HG03097 (cell line): ENCODE measurements around the gene UNKL.

Experiments used
- ATAC-seq: cut with Tn5 transposase; IDR thresholded peaks from one replicate; pipeline ENCODE4 v1.9.1; 2021; ENCODE audit not compliant: unreplicated experiment, low FRiP score

Gene UNKL

GRCh38 chr16:1407753-1408152 lies 6.8 kb downstream of the UNKL start:
- no peak for ATAC-seq

- no peak for ATAC-seq
These were observed 10.8 kb downstream of the UNKL start for GRCh38 chr16:1403733-1404132.

- ATAC-seq: no peak
These were observed 11.5 kb downstream of the UNKL start for GRCh38 chr16:1403036-1403435.

DNA sequence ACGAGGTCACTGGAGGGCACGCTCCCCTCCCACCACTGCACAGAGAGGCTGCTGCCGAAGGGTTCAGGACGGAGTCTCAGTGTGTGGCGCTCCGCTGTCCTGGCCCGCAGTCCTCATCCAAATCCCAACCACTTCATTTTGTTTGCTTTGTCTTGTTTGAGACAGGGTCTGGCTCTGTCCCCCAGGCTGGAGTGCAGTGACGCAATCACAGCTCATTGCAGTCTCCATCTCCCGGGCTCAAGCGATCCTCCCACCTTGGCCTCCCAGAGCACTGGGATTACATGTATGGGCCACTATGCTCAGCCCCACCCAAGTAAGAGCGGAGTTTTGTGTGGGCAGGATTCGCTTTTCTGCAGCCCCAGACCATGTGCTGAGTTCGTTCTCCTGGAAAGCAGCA lies 12.7 kb downstream of the UNKL start:
- no peak for ATAC-seq

- no peak for ATAC-seq
These were observed 13.3 kb downstream of the UNKL start for GRCh38 chr16:1401061-1401757.

DNA sequence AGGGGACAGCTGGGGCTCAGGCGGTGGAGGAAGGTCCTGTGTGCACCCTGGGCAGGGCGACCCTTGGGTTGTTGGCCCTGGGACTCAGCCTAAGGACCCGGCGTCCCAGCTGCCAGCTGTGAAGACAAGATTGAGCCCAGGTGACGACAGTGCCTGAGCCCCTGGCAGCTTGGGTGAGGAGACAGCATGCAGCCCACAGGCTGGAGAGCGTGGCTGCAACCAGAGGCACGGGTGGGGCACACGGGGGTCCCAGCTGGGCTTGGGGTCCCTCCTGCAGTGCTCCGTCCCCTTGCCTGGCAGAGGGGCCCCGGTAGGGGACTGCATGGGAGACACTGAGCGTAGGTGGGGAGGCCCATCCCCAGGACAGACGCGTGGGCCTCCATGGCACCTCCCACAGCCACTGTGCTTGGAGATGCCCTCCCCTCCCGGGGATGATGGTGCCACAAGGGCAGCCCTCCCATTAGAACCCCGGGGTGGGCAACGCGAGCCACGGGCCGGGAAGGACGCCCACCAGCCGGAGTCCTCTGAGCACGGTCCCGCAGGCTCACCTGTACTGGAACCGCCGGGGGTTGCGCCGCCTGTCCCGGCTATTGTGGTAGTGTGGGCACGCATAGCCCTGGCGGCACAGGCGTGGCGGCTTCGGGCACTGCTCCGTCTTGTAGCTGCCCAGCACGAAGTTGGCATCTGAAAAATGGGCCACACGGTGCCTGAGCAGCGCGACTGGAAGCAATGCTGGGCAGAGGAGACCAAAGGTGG lies 15.5 kb downstream of the UNKL start:
- ATAC-seq: no peak

- no peak for ATAC-seq
These were observed 16.2 kb downstream of the UNKL start for GRCh38 chr16:1398351-1398750.

GRCh38 chr16:1397779-1398178 lies 16.7 kb downstream of the UNKL start:
- ATAC-seq: no peak

GRCh38 chr16:1395444-1396031 lies 19.0 kb downstream of the UNKL start:
- no peak for ATAC-seq

DNA sequence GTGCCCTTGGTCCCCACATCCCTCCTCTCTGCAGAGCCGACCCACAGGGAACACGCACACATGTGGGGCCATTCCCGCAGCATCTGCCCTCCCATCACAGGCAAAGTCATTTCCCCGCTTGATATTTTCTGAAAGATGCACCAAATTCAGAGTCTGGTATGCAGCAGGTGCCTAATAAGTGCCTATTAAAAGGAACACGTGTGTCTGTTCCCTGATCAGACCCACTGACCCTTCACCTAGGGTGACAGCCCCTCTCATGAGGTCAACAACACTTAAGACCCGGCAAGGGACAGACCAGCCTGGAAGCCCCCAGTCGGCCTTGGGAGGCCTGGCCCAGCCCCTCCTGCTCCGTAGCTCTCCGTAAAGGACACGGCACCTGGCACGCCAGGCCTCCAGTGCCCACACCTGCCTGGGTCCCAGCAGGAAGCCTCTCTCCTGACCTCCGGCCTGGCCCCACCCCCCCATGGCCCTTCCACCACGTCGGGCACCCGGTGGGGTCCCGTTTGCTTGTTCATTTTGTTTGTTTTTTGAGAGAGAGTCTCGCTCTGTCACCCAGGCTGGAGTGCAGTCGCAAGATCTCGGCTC lies 20.0 kb downstream of the UNKL start:
- ATAC-seq: no peak

DNA sequence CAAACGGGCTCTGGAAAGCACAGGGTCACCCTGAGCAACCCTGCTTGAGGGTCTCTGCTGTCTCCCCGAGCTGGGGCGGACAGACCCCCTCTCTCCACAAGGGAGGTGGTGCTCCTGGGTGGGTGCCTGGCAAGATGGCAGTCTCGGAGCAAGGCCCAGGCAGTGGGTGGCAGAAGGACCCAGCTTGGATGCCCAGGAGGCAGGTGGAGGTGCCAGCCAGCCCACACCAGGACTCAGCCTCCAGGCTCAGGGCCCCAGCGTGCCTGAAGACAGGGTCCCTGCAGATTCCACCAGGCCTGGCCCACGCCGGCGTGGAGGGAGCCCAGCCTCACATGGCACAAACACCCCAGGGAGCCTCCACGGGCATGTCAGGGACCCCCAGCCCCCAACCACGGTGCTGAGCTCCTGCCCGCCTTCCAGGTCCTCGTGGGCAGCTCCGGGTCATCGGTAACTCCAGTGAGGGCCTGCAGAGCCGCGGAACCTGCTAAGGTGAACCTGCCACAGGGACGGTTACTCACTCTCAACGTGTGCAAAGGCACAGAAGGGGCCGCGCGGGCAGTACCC lies 20.8 kb downstream of the UNKL start:
- no peak for ATAC-seq

GRCh38 chr16:1392826-1393225 lies 21.7 kb downstream of the UNKL start:
- no peak for ATAC-seq

DNA sequence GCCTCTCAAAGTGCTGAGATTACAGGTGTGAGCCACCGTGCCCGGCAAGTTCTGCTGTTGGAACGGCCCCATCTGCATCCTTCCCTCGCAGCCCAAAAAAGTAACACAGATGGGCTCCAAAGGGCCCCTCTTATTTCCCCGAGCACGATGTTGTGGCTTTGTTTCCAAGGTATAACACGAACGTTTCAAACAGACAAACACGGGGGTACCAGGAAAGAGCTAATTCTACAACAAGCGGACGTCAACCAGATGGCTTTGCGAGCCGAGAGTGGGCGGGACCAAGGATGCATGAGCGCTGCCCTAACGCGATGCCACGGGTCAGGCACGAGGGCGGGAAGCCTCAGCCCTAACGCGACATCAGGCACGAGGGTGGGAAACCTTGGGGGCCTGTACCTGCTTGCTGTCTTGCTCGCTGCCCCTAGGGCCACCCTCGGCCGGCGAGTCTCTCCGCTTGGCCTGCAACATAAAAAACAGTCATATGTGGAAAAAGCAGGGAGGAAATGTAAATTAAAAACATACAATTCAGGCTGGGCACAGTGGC lies 24.2 kb downstream of the UNKL start:
- ATAC-seq: no peak

GRCh38 chr16:1389762-1390161 lies 24.7 kb downstream of the UNKL start:
- ATAC-seq: no peak

DNA sequence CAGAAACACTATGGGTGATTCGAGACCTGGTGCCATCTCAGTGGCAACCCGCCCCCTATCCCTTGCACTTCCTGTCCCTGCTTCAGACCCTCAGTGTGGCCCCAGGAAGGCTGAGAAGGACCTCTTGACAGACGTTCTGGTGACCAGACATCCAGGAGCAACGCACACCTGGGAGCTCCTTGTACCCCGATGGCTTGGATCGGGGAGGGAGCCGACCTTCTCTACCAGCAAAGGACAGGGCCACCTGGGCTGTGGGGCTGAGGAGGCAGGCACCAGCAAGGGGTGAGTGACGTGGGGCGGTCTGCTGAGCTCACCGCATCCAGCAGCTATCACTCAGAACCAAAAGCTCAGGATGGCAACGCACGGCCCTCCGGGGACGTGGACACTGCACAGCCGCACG lies 27.2 kb downstream of the UNKL start:
- no peak for ATAC-seq

GRCh38 chr16:1385232-1385631 lies 29.3 kb downstream of the UNKL start:
- no peak for ATAC-seq

DNA sequence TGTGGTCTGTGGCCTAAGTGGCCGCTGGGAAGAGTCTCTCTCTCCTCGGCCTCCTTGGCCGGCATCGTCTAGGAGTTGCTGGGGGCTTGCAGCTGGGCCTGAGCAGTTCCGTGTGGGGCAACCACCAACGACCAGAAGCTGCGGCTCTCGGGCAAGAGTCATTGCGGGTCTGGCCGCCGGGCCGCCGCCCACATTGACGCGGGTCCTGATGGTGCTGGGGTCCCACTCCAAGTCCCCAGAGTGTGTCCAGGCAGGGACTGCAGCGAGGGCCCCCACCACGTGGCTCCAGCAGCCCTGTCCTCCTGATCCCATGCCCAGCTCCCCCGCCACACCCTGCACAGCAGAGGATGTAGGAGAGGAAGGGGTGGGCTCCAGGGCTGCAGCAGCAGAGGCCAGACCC lies 30.9 kb downstream of the UNKL start:
- no peak for ATAC-seq

GRCh38 chr16:1381612-1382406 lies 32.7 kb downstream of the UNKL start:
- ATAC-seq: no peak

GRCh38 chr16:1380195-1380594 lies 34.3 kb downstream of the UNKL start:
- ATAC-seq: no peak
